Measurements from ENCODE around the gene KCNMA1.
"Not testable (repeated sequence)": the region's sequence is repeated elsewhere in the genome, so short reads cannot be mapped to it uniquely, and the experiment has no call there.

The KCNMA1 gene

GRCh38 chr10:77637532-77638320, at the start of gene KCNMA1:
KCNMA1 (minus strand) TSS chr10:77637808.
- Histone ChIP-seq H3K4me3 (ENCODE audit: low read length) (peak within 1 kb of the TSS; percentile 34), H3K27me3 (ENCODE audit: insufficient read depth, low read length) (peaks cover 75% of the 10 kb centered on the region), H3K9me3 (ENCODE audit: low read length) (no peaks in the 10 kb centered on the region), H3K4me1 (ENCODE audit: insufficient read depth, low read length) (peaks cover 5% of the 10 kb centered on the region), H2AFZ (ENCODE audit: low read depth, low read length) (peak within 1 kb of the TSS; percentile 52), H3K36me3 (ENCODE audit: insufficient read depth, low read length) (no peaks in the 10 kb centered on the region)

- peaks cover 6% of the 10 kb centered on the region for H3K27me3 ChIP-seq (ENCODE audit: insufficient read depth, low read length)
- H2AFZ ChIP-seq (ENCODE audit: low read depth, low read length), result no peak overlapping the region
- H3K9me3 ChIP-seq (ENCODE audit: low read length), result no peaks in the 10 kb centered on the region
- H3K4me1 ChIP-seq (ENCODE audit: insufficient read depth, low read length), result peaks cover 9% of the 10 kb centered on the region
- no peak overlapping the region for H3K4me3 ChIP-seq (ENCODE audit: low read length)
- H3K36me3 ChIP-seq (ENCODE audit: insufficient read depth, low read length), result no peaks in the 10 kb centered on the region
Measured at GRCh38 chr10:77686650-77687417, 49.2 kb upstream of the KCNMA1 start.

- H3K36me3 ChIP-seq (ENCODE audit: insufficient read depth, low read length), result no peaks in the 10 kb centered on the region
- no peak overlapping the region for H2AFZ ChIP-seq (ENCODE audit: low read depth, low read length)
- H3K4me3 ChIP-seq (ENCODE audit: low read length), result no peak overlapping the region
- no peaks in the 10 kb centered on the region for H3K9me3 ChIP-seq (ENCODE audit: low read length)
- peaks cover 6% of the 10 kb centered on the region for H3K27me3 ChIP-seq (ENCODE audit: insufficient read depth, low read length)
- peaks cover 9% of the 10 kb centered on the region for H3K4me1 ChIP-seq (ENCODE audit: insufficient read depth, low read length)
Measured at GRCh38 chr10:77686096-77686495, 48.5 kb upstream of the KCNMA1 start.

DNA sequence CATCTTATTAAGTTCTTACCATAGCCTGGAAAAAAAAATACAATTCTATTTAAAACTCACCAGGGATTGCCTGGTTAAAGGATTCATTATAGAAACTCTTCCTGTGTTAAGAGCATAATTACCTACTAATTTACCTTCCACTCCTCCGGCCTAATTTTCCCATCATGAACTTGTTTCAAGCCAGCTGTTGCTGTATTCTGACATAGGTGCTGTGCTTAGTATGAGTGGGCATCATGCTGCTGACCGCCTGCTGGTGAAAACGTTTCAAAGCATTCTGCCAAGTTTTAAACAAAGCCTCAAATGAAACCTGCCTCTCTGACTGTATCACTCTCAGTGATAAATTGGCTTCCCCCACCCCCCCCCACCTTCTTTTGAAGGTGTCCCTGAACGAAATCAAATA, 47.8 kb upstream of the KCNMA1 start:
- H3K36me3 ChIP-seq (ENCODE audit: insufficient read depth, low read length), result no peaks in the 10 kb centered on the region
- no peaks in the 10 kb centered on the region for H3K9me3 ChIP-seq (ENCODE audit: low read length)
- H3K27me3 ChIP-seq (ENCODE audit: insufficient read depth, low read length), result peaks cover 6% of the 10 kb centered on the region
- H3K4me1 ChIP-seq (ENCODE audit: insufficient read depth, low read length), result peaks cover 9% of the 10 kb centered on the region
- no peak overlapping the region for H2AFZ ChIP-seq (ENCODE audit: low read depth, low read length)
- no peak overlapping the region for H3K4me3 ChIP-seq (ENCODE audit: low read length)

DNA sequence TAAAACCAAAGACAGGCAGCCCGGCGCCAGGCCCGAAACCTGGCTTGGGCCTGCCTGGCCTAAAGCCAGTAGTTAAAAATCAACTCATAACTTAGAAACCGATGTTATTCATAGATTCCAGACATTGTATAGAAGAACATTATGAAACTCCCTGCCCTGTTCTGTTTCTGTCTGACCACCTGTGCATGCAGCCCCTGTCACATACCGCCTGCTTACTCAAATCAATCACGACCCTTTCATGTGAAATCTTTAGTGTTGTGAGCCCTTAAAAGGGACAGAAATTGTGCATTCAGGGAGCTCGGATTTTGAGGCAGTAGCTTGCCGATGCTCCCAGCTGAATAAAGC, 45.5 kb upstream of the KCNMA1 start:
- not testable (repeated sequence) for H3K27me3 ChIP-seq (ENCODE audit: insufficient read depth, low read length); H3K4me1 ChIP-seq (ENCODE audit: insufficient read depth, low read length)

GRCh38 chr10:77682393-77683087, 44.9 kb upstream of the KCNMA1 start:
- Histone ChIP-seq H3K4me3 (ENCODE audit: low read length) (no peak overlapping the region), H3K27me3 (ENCODE audit: insufficient read depth, low read length) (peaks cover 6% of the 10 kb centered on the region), H3K9me3 (ENCODE audit: low read length) (no peaks in the 10 kb centered on the region), H3K36me3 (ENCODE audit: insufficient read depth, low read length) (no peaks in the 10 kb centered on the region), H3K4me1 (ENCODE audit: insufficient read depth, low read length) (peaks cover 9% of the 10 kb centered on the region), H2AFZ (ENCODE audit: low read depth, low read length) (no peak overlapping the region)

More for the DNA sequence above, 45.5 kb upstream of the KCNMA1 start:
- not testable (repeated sequence) for H2AFZ ChIP-seq (ENCODE audit: low read depth, low read length); H3K36me3 ChIP-seq (ENCODE audit: insufficient read depth, low read length); H3K9me3 ChIP-seq (ENCODE audit: low read length); H3K4me3 ChIP-seq (ENCODE audit: low read length)

GRCh38 chr10:77681839-77682238, 44.2 kb upstream of the KCNMA1 start:
- H3K4me1 ChIP-seq (ENCODE audit: insufficient read depth, low read length), result peaks cover 9% of the 10 kb centered on the region
- H3K9me3 ChIP-seq (ENCODE audit: low read length), result no peaks in the 10 kb centered on the region
- no peak overlapping the region for H2AFZ ChIP-seq (ENCODE audit: low read depth, low read length)
- no peak overlapping the region for H3K4me3 ChIP-seq (ENCODE audit: low read length)
- H3K36me3 ChIP-seq (ENCODE audit: insufficient read depth, low read length), result no peaks in the 10 kb centered on the region
- peaks cover 6% of the 10 kb centered on the region for H3K27me3 ChIP-seq (ENCODE audit: insufficient read depth, low read length)

DNA sequence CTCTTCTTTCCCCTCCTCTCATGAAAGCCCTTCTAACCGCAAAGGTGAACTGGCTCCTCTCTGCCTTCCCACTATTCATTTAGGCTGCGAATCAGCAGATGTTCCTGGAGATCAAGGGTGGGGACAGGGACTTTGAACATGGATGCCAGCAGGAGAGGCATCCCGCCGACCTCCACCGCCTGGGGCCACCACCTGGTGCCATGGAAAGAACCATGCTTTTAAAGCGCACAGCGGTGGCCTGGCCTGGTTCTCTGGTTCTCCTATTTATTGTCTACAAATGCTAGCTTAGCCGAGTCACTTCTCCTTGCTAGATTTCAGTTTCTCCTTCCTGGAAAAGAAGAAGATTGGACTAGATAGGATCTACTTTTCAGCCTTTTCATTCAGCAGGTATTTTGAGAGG, 43.2 kb upstream of the KCNMA1 start:
- Histone ChIP-seq H3K4me3 (ENCODE audit: low read length) (no peak overlapping the region), H3K36me3 (ENCODE audit: insufficient read depth, low read length) (no peaks in the 10 kb centered on the region), H3K4me1 (ENCODE audit: insufficient read depth, low read length) (peaks cover 9% of the 10 kb centered on the region), H2AFZ (ENCODE audit: low read depth, low read length) (no peak overlapping the region), H3K9me3 (ENCODE audit: low read length) (no peaks in the 10 kb centered on the region), H3K27me3 (ENCODE audit: insufficient read depth, low read length) (peaks cover 3% of the 10 kb centered on the region)

DNA sequence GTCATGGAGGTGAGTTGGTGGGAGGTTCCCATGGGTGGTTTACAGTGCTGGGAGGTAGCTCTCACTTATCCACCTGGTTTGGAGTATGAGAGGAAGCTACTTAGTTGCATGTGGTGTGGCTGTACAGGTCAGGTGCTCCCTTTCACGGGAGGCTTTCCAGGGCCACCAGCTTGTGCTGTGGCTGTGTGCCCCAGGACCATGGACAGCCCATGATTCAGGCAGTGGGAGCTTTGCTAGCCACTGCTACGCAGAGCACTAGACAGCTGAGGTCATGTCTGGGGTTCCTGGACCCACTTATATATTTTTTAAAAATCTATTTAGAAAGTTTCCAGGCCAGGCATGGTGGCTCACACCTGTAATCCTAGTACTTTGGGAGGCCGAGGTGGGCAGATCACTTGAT, 42.5 kb upstream of the KCNMA1 start:
- no peak overlapping the region for H2AFZ ChIP-seq (ENCODE audit: low read depth, low read length)
- no peaks in the 10 kb centered on the region for H3K36me3 ChIP-seq (ENCODE audit: insufficient read depth, low read length)
- H3K4me1 ChIP-seq (ENCODE audit: insufficient read depth, low read length), result peaks cover 9% of the 10 kb centered on the region
- no peaks in the 10 kb centered on the region for H3K9me3 ChIP-seq (ENCODE audit: low read length)
- H3K27me3 ChIP-seq (ENCODE audit: insufficient read depth, low read length), result no peaks in the 10 kb centered on the region
- no peak overlapping the region for H3K4me3 ChIP-seq (ENCODE audit: low read length)

DNA sequence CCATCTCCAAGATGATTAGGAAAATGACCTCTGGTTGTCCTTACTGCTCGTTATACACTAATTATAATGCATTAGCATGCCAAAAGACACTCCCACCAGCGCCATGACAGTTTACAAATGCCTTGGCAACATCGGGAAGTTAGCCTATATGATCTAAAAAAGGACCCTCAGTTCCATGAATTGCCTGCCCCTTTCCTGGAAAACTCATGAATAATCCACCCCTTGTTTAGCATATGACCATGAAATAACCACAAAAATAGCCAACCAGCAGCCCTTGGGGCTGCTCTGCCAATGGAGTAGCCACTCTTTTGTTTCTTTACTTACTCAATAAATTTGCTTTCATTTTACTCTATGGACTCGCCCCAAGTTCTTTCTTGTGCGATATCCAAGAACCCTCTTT, 41.6 kb upstream of the KCNMA1 start:
- Histone ChIP-seq H3K4me1 (ENCODE audit: insufficient read depth, low read length) (peaks cover 9% of the 10 kb centered on the region), H2AFZ (ENCODE audit: low read depth, low read length) (no peak overlapping the region), H3K36me3 (ENCODE audit: insufficient read depth, low read length) (no peaks in the 10 kb centered on the region), H3K4me3 (ENCODE audit: low read length) (no peak overlapping the region), H3K27me3 (ENCODE audit: insufficient read depth, low read length) (no peaks in the 10 kb centered on the region), H3K9me3 (ENCODE audit: low read length) (no peaks in the 10 kb centered on the region)

DNA sequence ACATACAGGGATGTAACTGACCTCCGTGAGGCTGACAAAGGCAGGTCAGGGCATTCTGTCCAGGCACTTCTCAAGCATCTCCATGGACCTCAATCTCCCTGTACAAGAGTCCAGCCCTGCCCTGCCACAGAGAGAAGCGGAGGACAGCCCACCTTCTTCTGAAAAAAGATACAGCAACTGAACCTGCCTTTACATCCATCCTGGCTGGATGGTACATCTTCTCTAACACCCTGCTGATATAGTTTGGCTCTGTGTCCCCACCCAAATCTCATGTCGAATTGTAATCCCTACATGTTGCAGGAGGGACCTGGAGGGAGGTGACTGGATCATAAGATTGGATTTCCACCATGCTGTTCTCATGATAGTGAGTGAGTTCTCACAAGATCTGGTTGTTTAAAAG, 40.5 kb upstream of the KCNMA1 start:
- H3K27me3 ChIP-seq (ENCODE audit: insufficient read depth, low read length), result no peaks in the 10 kb centered on the region
- no peaks in the 10 kb centered on the region for H3K9me3 ChIP-seq (ENCODE audit: low read length)
- peaks cover 9% of the 10 kb centered on the region for H3K4me1 ChIP-seq (ENCODE audit: insufficient read depth, low read length)
- H2AFZ ChIP-seq (ENCODE audit: low read depth, low read length), result no peak overlapping the region
- no peaks in the 10 kb centered on the region for H3K36me3 ChIP-seq (ENCODE audit: insufficient read depth, low read length)
- no peak overlapping the region for H3K4me3 ChIP-seq (ENCODE audit: low read length)

DNA sequence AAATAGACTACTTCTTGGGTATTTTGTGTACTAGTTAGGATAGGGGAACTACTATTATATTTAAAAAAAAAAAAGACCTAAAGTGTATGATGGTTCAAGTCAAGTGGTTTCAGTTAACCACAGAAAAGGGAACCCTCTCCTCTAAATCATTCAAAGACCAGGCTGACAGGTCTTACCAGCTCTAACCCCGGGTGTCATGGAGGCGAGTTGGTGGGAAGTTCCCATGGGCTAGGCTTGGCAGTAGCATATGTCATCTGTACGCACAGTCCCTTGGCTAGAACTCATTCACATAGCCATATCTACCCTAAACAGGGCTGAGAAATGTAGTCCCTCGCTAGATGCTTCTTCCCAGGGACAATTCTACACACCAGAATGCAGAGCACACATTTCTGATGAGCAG, 37.7 kb upstream of the KCNMA1 start:
- Histone ChIP-seq H3K4me1 (ENCODE audit: insufficient read depth, low read length) (no peaks in the 10 kb centered on the region), H3K27me3 (ENCODE audit: insufficient read depth, low read length) (peaks cover 3% of the 10 kb centered on the region), H2AFZ (ENCODE audit: low read depth, low read length) (no peak overlapping the region), H3K9me3 (ENCODE audit: low read length) (no peaks in the 10 kb centered on the region), H3K4me3 (ENCODE audit: low read length) (no peak overlapping the region), H3K36me3 (ENCODE audit: insufficient read depth, low read length) (no peaks in the 10 kb centered on the region)

GRCh38 chr10:77673515-77674140, 36.0 kb upstream of the KCNMA1 start:
- Histone ChIP-seq H2AFZ (ENCODE audit: low read depth, low read length) (no peak overlapping the region), H3K4me3 (ENCODE audit: low read length) (no peak overlapping the region), H3K36me3 (ENCODE audit: insufficient read depth, low read length) (no peaks in the 10 kb centered on the region), H3K27me3 (ENCODE audit: insufficient read depth, low read length) (peaks cover 3% of the 10 kb centered on the region), H3K9me3 (ENCODE audit: low read length) (no peaks in the 10 kb centered on the region), H3K4me1 (ENCODE audit: insufficient read depth, low read length) (no peaks in the 10 kb centered on the region)
